WTC11 (cell line): ENCODE data around the gene SAMD4A.

Experiments used
- AR ChIP-seq: fragments of 250-450 bp; sonication (Bioruptor Pico); IDR thresholded peaks from 2 replicates; pipeline ENCODE4 v1.9.0; 2021; ENCODE audit warnings: mild to moderate bottlenecking
- CREB1 ChIP-seq: sonication (generic); formaldehyde crosslinking; IDR thresholded peaks from 2 replicates; pipeline ENCODE4 v1.8.0; 2023; ENCODE audit warnings: mild to moderate bottlenecking, missing genetic modification reagents
- CTCF ChIP-seq: fragments of 200-600 bp; IDR thresholded peaks from 2 replicates; pipeline ENCODE4 v1.8.0; 2022; ENCODE audit warnings: antibody characterized with exemption

GRCh38 chr14:54713379-54713778 is 146.5 kb downstream of the SAMD4A start:
- TF ChIP-seq CTCF (no peak), CREB1 (CRISPR knock-in tag) (no peak), AR (no peak)
